HG03159 (cell line): ENCODE data around the gene ADCY7.

Experiments
- ATAC-seq: cut with Tn5 transposase; IDR thresholded peaks from one replicate; pipeline ENCODE4 v1.9.1; 2021; ENCODE audit warnings: mild to moderate bottlenecking, moderate library complexity; ENCODE audit not compliant: unreplicated experiment

Gene ADCY7

DNA sequence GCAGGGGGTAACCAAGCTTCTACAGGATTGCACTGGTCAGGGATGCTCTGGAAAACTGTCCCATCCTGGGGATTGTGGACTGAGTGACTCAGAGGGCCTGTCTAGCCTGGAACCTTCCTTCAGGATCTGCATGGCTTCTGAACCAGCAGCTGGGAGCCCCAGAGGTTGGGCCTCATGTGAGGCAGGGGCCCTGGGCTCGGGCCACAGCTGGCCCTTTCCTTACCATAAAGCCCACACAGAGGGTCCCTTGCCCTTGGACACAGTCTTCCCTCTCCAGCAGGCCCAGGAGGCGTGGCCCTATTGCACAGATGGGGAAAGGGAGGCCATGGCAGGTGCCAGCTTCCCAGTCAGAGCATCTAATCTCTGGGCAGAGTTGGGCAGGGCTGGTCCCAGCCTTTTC, 30.5 kb downstream of the ADCY7 start:
- ATAC-seq = no peak

- ATAC-seq = no peak
Measured at GRCh38 chr16:50297301-50298074, 31.1 kb downstream of the ADCY7 start.

- ATAC-seq = no peak
Measured at GRCh38 chr16:50298075-50298460, 31.7 kb downstream of the ADCY7 start.

DNA sequence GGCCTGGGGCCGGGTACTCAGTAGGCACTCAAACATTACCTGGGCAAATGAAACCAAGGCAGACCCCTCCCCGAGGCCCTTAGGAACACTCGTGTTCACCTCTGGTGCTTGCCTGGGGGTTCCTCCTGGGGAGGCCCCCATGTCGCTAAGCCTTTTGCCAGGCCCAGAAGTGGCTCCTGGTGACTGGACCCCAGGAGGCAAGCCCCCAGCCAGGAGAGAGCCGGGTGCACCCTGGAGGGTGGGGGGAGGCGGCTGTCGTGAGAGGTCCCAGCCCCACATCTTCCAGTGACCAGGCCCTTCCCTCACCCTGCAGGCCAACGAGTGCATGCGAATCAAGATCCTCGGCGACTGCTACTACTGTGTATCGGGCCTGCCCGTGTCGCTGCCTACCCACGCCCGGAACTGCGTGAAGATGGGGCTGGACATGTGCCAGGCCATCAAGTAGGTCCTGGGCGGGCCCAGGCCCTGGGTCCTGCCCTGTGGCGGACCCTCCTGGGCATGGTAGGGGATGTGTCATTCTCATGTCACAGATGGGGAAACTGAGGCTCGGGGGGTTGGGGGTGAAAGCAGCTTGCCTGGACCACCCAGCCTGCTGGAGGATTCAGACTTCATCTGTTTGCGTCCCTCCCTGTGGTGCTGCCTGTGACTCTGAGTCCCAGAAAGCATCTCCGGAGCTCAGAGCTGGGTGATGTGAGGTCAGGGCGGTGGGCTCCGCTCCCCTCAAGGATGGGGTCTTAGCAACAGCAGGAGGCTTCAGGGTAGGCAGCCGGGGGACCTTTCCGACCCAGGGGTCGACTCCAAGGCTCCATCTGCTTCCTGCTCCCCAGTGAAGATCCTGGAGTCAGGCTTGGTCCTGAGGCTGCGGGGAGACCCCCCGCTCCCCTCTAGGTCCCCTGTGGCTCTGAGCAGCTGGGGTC, 32.5 kb downstream of the ADCY7 start:
- ATAC-seq = no peak

DNA sequence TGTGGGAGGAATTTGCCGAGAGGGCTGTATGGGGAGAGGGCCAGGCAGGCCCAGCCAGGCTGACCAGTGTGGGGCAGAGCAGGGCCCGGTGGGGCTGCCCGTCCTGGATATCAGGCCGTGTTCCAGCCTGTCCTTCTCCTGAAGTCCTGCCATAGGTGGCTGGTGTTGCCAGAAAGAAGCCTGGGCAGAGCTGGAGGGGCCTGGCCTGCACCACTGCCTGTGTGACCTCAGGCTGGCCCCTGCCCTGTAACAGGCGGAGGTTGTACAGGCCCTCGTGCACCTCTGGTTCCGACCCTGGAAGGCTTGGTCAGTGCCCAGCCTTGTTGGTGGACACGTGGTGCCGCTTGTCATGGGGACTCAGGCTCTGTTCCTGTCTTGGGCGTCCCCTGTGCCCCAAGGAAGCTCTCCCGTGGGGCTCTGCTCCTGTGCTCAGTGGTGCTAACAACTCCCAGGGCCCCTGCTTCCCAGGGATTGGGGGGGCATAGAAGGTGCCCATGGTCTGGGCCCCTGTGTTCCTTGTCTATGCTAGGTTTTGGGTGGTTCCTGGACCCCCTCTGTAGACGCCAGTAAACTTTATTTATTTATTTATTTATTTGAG, 33.3 kb downstream of the ADCY7 start:
- ATAC-seq = no peak

DNA sequence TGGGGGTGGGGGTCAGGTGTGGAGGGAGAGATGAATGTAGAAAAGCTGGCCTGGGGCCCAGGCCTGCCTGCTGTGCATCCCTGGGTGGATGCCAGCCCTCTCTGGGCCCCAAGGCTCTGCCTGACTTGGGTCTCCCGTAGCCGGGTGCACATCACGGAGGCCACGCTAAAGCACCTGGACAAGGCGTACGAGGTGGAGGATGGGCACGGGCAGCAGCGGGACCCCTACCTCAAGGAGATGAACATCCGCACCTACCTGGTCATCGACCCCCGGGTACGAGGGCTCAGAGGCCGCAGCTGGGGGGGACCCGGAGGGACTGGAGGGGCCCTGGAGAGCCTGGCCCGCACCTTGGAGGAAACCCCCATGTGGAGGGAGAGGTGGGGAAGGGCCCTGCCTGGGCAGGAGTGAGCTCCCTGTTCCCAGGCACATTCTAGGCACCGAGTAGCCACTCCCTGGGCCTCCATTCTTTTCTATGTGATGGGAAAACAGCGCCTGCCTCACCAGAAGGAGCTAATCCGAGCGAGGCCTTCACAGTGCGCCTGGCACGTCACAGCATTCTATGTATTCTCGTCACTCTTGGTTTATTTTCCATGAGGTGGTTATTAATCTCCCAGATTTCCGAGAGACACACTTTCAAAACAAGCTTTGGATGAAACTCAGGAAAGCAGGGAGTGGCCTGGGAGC, 34.7 kb downstream of the ADCY7 start:
- ATAC-seq = no peak

DNA sequence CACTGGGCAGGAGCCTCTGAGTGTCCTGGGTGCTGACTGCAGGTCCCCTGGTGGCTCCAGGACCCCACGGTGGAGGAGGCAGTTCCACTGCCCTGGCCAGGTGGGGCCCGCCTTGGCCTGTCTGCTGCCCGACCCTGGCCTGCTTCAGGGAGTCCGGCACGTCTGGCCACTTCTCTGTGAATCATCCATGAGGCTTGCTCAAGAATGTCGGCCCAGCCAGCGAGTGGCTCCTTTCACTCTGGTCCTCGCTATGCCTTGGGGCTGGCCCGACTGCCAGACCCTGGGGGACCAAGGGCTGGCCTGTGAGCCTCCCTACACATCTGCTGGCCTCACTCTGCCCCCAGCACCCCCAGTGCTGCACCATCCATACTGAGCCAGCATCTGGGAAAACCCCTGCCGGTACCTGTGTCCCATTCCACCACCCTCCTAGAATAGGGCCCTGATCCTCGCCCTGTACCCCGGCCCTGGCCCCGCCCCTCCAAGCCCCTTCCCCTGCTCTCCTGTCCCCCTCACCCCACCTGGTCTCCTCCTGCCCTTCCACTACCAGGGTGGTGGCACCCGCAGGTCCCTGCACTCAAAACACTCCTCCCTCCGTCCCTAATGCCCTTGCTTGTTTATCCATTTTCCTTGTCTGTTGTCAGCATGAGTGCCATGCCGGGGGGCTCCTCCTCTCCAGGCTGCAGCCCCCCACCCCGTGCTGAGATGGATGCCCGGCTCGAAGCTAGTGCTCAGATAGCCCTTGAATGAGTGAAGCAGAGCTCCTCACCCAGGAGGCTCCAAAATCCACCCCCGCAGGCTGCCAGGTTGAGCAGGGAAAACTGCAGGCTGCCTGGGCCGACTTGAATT, 35.5 kb downstream of the ADCY7 start:
- ATAC-seq = no peak

- ATAC-seq = no peak
Measured at GRCh38 chr16:50302472-50303005, 36.2 kb downstream of the ADCY7 start.

- no peak for ATAC-seq
Measured at GRCh38 chr16:50303041-50303604, 36.8 kb downstream of the ADCY7 start.

DNA sequence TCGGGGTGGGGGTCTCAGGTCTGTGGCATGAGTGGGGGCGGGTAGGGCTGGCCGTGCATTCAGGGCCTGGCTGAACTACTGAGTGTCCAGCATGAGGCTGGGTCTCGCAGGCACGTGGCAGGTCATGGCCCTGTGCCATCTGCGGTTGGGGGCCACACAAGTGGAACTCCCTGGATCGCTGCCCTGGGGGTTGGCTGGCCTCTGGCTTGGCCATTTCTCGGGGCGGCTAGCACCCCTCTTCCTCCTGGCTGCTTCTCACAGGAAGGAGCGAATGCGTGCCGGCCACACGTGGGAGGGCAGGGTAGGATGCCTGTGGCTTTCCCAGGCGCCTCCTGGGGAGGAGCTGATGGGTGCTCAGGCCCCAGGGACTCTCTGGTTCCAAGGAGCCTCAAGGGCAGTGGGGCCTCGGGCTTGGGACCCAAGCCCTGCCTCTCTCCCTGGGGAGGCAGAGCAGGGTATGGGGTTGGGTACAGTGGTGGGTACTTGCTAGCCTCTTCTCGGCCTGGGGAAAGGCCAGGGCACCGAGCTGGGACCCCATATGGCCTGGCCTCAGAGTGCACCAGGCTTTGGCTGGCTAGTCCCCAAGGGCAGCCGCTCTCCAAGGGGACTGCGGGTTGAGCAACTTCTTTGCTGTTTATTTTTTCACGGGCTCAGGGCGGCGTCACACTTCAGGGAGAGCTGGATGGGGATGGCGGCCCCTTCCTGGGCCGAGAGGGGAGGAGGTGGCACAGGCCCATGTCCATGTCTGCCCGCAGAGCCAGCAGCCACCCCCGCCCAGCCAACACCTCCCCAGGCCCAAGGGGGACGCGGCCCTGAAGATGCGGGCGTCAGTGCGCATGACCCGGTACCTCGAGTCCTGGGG, 37.5 kb downstream of the ADCY7 start:
- ATAC-seq = no peak

GRCh38 chr16:50304467-50305440, 38.4 kb downstream of the ADCY7 start:
- ATAC-seq = no peak

- no peak for ATAC-seq
Measured at GRCh38 chr16:50305441-50306061, 39.2 kb downstream of the ADCY7 start.

DNA sequence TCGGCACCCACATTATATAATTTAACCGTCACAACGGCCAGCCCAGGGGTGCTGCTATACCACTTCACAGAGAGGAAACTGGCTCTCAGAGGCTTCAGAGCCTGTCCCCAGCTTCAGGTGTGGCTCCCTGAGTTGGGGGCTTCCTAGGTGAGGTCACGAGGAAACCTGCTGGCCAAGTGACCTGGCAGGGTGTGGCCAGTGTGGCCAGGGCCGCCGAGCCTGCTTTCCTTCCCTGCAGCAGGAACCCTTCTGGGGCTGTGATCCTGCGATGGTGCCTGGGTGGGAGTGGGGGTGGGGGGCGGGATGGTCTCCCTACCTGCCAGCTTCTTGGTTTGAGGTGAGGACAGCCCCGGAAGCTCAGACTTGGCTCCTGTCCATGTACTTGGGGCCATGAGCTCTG, 39.9 kb downstream of the ADCY7 start:
- no peak for ATAC-seq

- ATAC-seq = no peak
Measured at GRCh38 chr16:50308237-50308965, 42.0 kb downstream of the ADCY7 start.

DNA sequence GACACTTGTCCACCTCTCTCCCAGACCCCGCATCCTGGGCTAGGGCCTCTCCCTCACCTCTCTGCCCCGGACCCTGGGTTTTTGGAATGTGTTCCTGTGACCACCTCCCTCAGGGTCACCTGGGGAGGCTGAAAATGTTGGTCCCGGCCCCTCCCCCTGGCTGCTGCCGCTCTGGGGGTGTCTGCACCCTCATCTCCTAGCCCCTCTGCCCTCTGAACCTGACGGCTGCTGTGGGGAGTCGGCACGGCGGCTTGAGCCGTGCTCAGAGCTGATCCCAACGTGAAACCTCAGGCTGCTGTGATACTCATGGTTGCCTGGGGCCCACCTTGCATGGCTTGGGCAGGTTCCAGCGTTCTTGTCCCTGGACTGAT, 42.8 kb downstream of the ADCY7 start:
- ATAC-seq = no peak

- no peak for ATAC-seq
Measured at GRCh38 chr16:50309527-50310307, 43.4 kb downstream of the ADCY7 start.
